Mononuclear cell (primary cell): ENCODE data around the gene TAF1C. TPM values are rescaled to one million over a fixed set of nuclear protein-coding genes. Genes with fewer than 3 reads are reported as not detected.

Experiments used
- H3K27me3 ChIP-seq: 2 replicates; pipeline ENCODE4 v1.6.0; 2011; ENCODE audit warnings: low read length, control low read depth; ENCODE audit not compliant: insufficient read depth
- H3K4me1 ChIP-seq: 2 replicates; pipeline ENCODE4 v1.5.1; 2011; ENCODE audit warnings: mild to moderate bottlenecking, low read length, control low read depth; ENCODE audit not compliant: insufficient read depth
- H3K4me3 ChIP-seq: 2 replicates; pipeline ENCODE4 v1.5.1; 2011; ENCODE audit warnings: mild to moderate bottlenecking, low read length, moderate library complexity
- H3K9me3 ChIP-seq: 2 replicates; pipeline ENCODE4 v1.5.1; 2011; ENCODE audit warnings: low read depth, mild to moderate bottlenecking, control low read depth, low read length
- total RNA-seq: library from RNA; depleted of rRNA; stranded (reverse); fragments of >200 nt; gene quantifications from one replicate; pipeline ENCODE4 v1.2.3, GENCODE V29; 2012

Gene TAF1C, protein sequence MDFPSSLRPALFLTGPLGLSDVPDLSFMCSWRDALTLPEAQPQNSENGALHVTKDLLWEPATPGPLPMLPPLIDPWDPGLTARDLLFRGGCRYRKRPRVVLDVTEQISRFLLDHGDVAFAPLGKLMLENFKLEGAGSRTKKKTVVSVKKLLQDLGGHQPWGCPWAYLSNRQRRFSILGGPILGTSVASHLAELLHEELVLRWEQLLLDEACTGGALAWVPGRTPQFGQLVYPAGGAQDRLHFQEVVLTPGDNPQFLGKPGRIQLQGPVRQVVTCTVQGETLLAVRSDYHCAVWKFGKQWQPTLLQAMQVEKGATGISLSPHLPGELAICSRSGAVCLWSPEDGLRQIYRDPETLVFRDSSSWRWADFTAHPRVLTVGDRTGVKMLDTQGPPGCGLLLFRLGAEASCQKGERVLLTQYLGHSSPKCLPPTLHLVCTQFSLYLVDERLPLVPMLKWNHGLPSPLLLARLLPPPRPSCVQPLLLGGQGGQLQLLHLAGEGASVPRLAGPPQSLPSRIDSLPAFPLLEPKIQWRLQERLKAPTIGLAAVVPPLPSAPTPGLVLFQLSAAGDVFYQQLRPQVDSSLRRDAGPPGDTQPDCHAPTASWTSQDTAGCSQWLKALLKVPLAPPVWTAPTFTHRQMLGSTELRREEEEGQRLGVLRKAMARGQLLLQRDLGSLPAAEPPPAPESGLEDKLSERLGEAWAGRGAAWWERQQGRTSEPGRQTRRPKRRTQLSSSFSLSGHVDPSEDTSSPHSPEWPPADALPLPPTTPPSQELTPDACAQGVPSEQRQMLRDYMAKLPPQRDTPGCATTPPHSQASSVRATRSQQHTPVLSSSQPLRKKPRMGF
- 21.3 TPM for total RNA-seq

- Histone ChIP-seq H3K27me3 (no peaks in the 10 kb centered on the region), H3K9me3 (no peaks in the 10 kb centered on the region), H3K4me3 (peak within 1 kb of the TSS; percentile 84), H3K4me1 (peaks cover 12% of the 10 kb centered on the region)
These were observed at the start of gene TAF1C for GRCh38 chr16:84186685-84187437. TSS of gene TAF1C (minus strand) at chr16:84187057. CDS start at chr16:84184988, 2,069 bp downstream.

- no peaks in the 10 kb centered on the region for H3K9me3 ChIP-seq
- H3K27me3 ChIP-seq: no peaks in the 10 kb centered on the region
- H3K4me3 ChIP-seq: no peak overlapping the region
- peaks cover 5% of the 10 kb centered on the region for H3K4me1 ChIP-seq
These were observed 47.7 kb upstream of the TAF1C start for GRCh38 chr16:84234321-84235241.

DNA sequence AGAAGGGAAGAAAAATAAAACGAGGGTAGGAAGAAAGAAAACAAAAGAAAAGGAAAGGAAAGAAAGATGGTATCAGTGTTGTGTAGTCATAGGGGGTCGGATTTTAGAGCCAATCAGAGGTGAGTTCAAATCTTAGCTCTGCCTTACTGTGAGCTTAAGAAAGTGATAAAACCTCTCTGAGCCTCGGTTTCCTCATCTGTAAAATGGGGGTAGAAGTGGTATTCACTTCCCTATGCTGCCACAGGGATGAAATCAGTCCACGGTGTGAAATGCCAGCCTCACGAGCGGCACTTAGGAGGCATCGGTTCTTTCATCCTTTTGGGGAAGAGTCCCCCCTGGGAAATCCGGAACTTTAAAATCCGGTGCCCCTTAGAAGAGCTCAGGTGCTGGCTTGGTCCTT lies 46.9 kb upstream of the TAF1C start:
- Histone ChIP-seq H3K27me3 (no peaks in the 10 kb centered on the region), H3K4me1 (no peaks in the 10 kb centered on the region), H3K9me3 (no peaks in the 10 kb centered on the region), H3K4me3 (no peak overlapping the region)

- Histone ChIP-seq H3K9me3 (no peaks in the 10 kb centered on the region), H3K4me1 (no peaks in the 10 kb centered on the region), H3K27me3 (no peaks in the 10 kb centered on the region), H3K4me3 (no peak overlapping the region)
These were observed 46.1 kb upstream of the TAF1C start for GRCh38 chr16:84232969-84233368.

- H3K27me3 ChIP-seq: no peaks in the 10 kb centered on the region
- no peaks in the 10 kb centered on the region for H3K4me1 ChIP-seq
- H3K4me3 ChIP-seq: no peak overlapping the region
- no peaks in the 10 kb centered on the region for H3K9me3 ChIP-seq
These were observed 45.2 kb upstream of the TAF1C start for GRCh38 chr16:84232060-84232459.

- H3K4me1 ChIP-seq: no peaks in the 10 kb centered on the region
- no peaks in the 10 kb centered on the region for H3K27me3 ChIP-seq
- no peak overlapping the region for H3K4me3 ChIP-seq
- no peaks in the 10 kb centered on the region for H3K9me3 ChIP-seq
These were observed 42.6 kb upstream of the TAF1C start for GRCh38 chr16:84229471-84229870.

GRCh38 chr16:84228256-84228838 lies 41.5 kb upstream of the TAF1C start:
- Histone ChIP-seq H3K4me3 (no peak overlapping the region), H3K4me1 (no peaks in the 10 kb centered on the region), H3K9me3 (no peaks in the 10 kb centered on the region), H3K27me3 (no peaks in the 10 kb centered on the region)

DNA sequence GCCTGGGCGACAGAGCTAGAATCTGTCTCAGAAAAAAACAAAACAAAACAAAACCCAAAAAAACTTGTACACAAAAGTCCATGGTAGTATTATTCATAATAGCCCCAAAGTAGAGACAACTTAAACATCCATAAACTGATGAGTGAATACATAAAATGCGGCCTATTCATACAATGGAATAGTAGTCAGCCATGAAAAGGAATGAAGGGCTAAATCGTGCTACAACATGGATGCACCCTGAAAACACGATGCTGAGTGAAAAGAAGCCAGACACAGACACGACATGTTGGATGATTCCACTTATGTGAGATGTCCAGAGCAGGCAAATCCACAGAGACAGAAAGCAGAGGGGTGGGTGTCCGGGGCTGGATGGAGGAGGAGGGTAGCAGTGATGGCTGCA lies 40.7 kb upstream of the TAF1C start:
- no peaks in the 10 kb centered on the region for H3K9me3 ChIP-seq
- H3K4me3 ChIP-seq: no peak overlapping the region
- H3K4me1 ChIP-seq: no peaks in the 10 kb centered on the region
- no peaks in the 10 kb centered on the region for H3K27me3 ChIP-seq

DNA sequence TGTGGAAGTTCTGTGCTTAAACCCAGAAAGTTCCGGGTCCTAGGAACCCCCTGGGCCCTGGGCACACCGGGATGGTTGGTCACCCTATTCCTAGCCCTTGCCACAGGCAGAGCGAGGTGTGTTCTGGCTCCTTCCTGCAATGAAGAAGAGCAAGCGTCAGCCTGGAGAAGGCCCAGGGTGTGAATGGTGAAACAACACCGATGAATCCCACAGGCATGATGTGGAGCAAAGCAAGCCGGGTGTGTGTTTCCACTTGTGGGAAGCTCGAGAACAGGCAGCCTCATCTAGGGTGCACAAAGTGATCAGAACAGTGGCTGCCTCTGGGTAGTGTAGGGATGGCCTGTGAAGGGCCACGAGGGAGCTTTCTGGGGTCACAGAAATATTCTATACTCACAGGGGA lies 39.2 kb upstream of the TAF1C start:
- Histone ChIP-seq H3K9me3 (no peaks in the 10 kb centered on the region), H3K4me1 (no peaks in the 10 kb centered on the region), H3K27me3 (no peaks in the 10 kb centered on the region), H3K4me3 (no peak overlapping the region)

DNA sequence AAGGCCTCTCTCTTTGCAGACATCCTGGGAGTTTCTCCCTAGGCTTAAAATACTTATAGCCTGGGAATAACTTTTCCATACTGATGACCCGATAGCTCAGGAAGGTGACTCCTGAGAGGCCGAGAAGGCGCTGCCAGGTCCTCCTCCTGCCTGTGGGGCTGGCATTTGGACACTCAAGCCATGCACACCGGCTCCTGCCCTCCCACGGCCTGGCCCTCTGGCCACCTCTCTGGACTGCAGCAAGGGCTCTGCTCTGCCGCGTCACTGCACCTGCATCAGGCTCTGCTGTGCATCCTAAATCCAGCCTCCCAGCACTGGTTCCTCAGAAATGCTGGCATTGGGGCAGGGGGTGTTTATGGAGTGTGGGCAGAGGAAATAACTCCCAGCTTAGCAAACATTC lies 38.7 kb upstream of the TAF1C start:
- Histone ChIP-seq H3K27me3 (no peaks in the 10 kb centered on the region), H3K9me3 (no peaks in the 10 kb centered on the region), H3K4me1 (no peaks in the 10 kb centered on the region), H3K4me3 (no peak overlapping the region)

- no peaks in the 10 kb centered on the region for H3K9me3 ChIP-seq
- H3K4me3 ChIP-seq: no peak overlapping the region
These were observed 38.3 kb upstream of the TAF1C start for GRCh38 chr16:84225126-84225525.

DNA sequence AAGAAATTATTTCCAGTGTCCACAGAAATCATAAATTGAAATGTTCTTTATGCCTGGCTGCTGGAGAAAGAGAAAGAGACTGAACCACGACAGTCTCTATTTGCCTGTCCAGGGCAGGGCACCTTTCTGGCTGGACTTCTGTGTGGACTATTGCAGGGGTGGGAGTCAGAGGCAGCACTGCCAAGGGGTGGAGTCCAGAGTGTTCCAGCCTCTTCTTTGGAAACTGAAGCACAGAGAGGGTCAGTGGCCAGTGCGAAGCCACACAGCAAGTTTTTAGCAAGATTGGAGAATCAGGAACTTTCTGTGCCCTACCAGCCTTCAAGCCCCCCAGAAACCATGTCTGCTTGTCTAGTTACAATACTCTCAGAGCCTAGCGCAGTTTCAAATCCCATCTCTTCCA lies 37.7 kb upstream of the TAF1C start:
- Histone ChIP-seq H3K4me3 (no peak overlapping the region), H3K4me1 (no peaks in the 10 kb centered on the region), H3K27me3 (no peaks in the 10 kb centered on the region), H3K9me3 (no peaks in the 10 kb centered on the region)

More at GRCh38 chr16:84225126-84225525, 38.3 kb upstream of the TAF1C start:
- H3K4me1 ChIP-seq: no peaks in the 10 kb centered on the region
- H3K27me3 ChIP-seq: no peaks in the 10 kb centered on the region

GRCh38 chr16:84223456-84223855 lies 36.6 kb upstream of the TAF1C start:
- H3K4me1 ChIP-seq: no peaks in the 10 kb centered on the region

GRCh38 chr16:84220851-84221250 lies 34.0 kb upstream of the TAF1C start:
- no peaks in the 10 kb centered on the region for H3K9me3 ChIP-seq
- H3K4me3 ChIP-seq: no peak overlapping the region
- no peaks in the 10 kb centered on the region for H3K27me3 ChIP-seq
- no peaks in the 10 kb centered on the region for H3K4me1 ChIP-seq

More at GRCh38 chr16:84223456-84223855, 36.6 kb upstream of the TAF1C start:
- Histone ChIP-seq H3K9me3 (no peaks in the 10 kb centered on the region), H3K4me3 (no peak overlapping the region), H3K27me3 (no peaks in the 10 kb centered on the region)
